HG03097 (cell line): ENCODE results near the gene DDX10.
A peak's percentile ranks its signal among the peaks of the same experiment; 100 is the strongest.
"Not testable (repeated sequence)": the region's sequence is repeated elsewhere in the genome, so short reads cannot be mapped to it uniquely, and the experiment has no call there.

ENCODE experiments used
- ATAC-seq: cut with Tn5 transposase; IDR thresholded peaks from one replicate; pipeline ENCODE4 v1.9.1; 2021; ENCODE audit not compliant: unreplicated experiment, low FRiP score

The DDX10 gene

DNA sequence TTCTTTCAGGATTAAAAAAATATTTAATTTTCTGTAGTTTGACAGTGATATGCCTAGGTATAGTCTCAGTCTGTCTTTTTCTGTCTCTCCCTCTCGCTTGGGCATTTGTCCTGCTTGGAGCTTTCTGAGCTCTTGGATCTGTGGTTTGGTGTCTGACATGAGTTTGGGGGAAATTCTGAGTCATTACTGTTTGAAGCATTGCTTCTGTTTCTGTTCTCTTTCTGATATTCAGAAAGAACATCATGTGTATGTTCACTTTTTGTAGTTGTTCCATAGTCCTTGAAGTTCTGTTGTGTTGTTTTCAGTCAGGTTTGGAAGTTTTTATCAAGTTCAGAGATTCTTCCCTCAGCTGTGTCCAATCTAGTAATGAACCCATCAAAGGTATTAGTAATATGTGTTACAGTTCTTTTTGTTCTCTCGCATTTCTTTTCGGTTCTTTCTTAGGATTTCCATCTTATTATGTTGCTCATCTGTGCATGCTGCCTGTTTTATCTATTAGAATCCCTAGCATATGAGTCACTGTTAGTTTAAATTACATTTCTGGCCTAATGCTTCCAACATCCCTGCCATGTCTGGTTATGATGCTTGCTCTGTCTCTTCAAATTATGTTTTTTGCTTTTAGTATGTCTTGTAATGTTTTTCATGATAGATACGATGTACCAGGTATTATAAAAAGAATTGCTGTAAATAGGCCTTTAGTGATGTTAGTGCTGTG lies 48.4 kb downstream of the DDX10 start:
- no peak for ATAC-seq

GRCh38 chr11:108715239-108715638 lies 50.4 kb downstream of the DDX10 start:
- ATAC-seq: no peak

GRCh38 chr11:108718466-108718865 lies 53.6 kb downstream of the DDX10 start:
- no peak for ATAC-seq

DNA sequence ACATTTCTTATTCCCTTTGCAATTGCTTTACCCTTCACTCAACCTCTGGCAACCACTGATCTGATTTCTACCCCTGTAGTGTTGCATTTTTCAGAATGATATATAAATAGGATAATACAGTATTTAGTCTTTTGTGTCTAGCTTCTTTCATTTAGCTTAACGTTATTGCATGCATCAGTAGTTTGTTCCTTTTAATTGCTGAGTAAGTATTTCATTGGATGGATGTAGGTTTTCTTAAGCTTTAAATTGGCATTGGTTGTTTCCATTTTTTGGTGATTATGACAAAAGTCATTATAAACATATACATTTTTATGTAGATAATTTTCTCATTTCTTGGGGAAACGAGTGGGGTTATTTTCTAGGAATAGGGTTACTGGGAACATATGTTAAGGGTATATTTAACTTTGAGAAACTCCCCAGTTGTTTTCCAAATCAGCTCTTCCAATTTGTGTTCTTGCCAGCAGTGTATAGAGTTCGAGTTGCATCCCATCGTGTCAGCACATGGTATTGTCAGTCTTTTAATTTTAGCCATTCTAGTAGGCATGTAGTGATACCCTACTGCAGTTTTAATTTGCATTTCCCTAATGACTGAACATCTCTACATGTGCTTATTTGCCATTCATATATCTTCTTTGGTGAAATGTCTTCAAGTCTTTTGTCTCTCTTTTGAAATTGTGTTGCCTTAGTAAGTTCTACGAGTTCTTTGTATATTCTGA lies 60.3 kb downstream of the DDX10 start:
- no peak for ATAC-seq

- no peak for ATAC-seq
Observed at GRCh38 chr11:108726077-108726800, 61.4 kb downstream of the DDX10 start.

DNA sequence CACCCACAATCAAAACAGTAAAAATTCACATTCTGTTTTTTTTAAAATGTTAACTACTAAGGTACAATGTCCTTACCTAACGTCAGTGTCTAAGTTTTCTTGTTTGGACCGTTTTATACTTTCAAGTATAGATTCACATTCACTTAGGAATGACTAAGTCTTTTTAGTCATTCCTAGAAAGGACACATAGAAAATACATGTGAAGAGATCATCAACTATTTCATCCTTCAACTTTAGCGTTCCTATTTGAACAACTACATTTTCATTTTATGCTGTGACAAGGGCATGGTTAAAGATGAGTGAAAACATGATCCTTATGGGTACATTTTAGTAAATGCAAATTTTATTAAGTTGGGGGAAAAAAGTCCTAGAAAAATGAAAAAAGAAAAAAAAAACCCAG lies 62.8 kb downstream of the DDX10 start:
- ATAC-seq: no peak

GRCh38 chr11:108729227-108729871 lies 64.5 kb downstream of the DDX10 start:
- ATAC-seq: no peak

GRCh38 chr11:108732395-108732794 lies 67.5 kb downstream of the DDX10 start:
- no peak for ATAC-seq

- peak; percentile 90 for ATAC-seq
Observed at GRCh38 chr11:108733479-108734116, 68.7 kb downstream of the DDX10 start.

DNA sequence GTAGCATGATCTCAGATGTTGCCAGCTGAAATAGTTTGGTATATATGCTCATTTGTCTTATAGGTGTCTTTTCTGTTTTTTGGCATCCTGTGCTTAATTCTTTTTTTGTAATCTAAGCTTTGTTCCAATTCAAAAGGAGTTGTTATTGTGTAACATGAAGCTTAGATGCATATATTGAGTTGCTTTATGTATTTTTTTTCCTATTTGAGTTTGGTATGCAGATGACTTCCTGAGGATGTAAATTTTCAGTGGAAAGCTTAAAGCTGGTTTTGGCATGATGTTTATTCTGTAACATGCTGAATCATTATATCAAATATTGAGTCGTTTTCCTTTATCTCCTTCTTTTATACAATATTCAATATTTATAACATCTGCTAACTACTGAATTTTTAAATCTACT lies 69.4 kb downstream of the DDX10 start:
- no peak for ATAC-seq

DNA sequence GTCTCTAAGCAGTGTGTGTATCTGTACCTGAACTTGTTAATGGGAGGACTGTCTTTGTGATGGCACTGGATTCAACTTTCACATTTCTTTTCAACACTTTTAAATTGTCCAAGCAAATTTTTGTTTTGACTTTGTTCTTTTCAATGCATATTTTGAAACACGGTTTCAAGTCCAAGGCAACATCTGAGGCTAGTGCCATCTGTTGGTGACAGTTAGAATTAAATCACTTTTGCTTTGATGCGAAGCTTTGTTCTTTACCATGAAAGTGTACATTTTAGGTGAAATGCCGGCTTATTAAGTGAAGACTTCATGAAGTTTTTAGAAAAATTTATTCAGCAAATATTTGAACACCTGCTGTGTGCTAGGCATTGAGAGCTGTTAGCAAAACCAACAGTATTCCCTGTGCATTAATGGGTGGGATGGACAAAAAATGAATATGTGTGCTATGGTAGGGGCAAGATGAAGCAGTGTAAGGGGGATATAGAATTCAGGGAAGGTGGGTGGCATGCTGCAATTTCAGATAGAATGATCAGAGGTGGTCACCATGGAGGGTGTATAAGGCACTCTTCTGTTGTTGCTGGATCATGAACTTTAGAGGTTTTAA lies 70.2 kb downstream of the DDX10 start:
- no peak for ATAC-seq

DNA sequence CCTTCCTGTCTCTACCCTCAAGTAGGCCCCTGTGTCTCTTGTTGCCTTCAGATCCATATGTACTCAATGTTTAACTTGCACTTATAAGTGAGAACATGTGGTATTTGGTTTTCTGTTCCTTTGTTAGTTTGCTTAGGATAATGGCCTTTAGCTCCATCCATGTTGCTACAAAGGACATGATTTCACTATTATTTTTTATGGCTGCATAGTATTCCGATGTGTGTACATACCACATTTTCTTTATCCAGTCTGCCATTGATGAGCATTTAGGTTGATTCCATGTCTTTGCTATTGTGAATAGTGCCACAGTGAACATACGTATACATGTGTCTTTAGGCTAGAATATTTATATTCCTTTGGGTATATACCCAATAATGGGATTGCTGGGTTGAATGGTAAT lies 75.3 kb downstream of the DDX10 start:
- ATAC-seq: not testable (repeated sequence)

DNA sequence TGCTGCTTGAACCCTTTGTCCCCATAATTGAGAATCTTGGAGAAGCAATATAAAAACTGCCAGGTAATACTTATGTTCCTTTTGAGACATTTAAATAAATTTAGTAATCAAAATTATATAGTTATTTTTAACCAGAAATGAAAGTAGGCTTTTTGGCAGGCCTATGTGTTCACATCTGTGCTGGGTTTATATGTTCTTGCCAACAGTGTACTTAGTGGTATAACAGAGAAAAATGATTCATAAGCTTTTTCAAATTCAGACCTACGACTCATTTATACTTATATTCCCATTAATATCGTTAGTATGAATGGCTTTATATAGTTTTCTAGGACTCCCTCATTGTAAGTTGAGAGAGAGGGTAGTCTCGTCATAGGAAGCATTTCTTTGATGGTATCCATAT lies 79.0 kb downstream of the DDX10 start:
- no peak for ATAC-seq

DNA sequence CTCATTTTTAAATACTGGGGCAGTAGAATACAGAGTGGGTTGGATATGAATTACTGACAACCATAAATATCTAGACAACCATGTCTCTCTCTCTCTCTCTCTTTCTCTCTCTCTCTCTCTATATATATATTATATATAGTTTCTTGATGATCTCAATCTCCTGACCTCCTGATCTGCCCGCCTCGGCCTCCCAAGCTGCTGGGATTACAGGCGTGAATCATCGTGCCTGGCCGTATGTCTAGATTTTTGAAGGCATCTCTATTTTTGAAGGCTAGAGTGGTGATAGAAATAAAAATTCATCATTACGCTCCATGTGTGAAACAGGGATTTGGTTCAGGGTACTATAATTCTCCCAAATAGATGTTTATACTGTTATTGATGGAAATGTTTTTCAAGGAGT lies 84.1 kb downstream of the DDX10 start:
- no peak for ATAC-seq

DNA sequence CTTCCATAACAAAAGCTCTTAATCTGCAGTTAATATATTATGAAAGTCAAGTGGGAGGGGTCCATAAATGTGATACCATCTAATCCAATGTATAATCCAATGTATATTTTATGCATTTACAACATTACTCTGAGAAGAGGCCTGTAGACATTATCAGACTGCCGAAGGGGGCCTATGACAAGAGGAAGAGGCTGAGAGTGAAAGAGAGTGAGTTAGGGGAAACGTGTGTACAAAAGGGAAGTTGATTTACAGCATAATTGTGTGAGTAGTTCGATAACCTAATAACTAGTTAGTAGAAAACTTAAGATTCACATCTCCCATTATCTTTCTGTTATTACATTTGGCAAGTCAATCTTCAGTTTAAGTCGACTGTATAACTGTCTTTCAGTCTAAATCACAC lies 86.6 kb downstream of the DDX10 start:
- no peak for ATAC-seq

DNA sequence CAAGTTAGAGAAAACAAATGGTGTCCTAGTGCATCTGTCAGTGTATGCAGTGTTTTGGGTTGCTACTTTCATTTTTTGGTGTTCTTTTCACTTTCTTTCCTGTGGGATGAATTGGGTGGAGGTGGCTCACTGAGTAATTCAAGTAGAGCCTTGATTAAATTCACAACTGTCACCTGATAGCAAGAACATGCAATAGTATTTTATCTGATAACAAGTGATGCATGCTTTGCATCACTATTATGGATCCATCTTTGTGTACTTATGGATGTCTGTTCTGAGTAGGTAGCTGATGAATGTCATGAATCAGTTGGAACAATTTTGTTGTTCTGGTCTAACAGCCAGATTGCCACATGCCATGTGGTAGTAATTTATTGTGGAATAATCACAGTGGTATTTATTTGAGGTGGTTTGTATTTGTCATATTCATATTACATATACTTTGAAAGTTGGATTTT lies 87.5 kb downstream of the DDX10 start:
- ATAC-seq: no peak

GRCh38 chr11:108754901-108755625 lies 90.2 kb downstream of the DDX10 start:
- ATAC-seq: no peak

- ATAC-seq: no peak
Observed at GRCh38 chr11:108757630-108758029, 92.8 kb downstream of the DDX10 start.

DNA sequence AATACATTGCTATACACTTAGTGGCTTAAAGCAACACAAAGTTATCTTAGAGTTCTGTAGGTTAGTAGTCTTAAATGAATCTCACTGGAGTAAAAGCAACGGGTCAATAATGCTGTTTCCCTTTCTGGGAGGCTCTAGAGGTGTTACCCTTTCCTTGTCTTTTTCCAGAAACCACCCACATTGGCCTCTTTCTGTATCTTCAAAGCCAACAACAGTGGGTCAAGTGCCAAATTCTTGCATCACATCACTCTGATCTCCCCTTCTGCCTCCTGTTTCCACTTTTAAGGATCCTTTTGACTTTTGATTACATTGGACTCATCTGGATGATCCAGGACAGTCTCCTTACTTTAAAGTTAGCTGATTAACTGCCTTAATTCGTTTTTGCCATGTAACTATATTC lies 93.6 kb downstream of the DDX10 start:
- ATAC-seq: no peak
